ENCODE results near the gene HOXD8. TPM values are rescaled to one million over a fixed set of nuclear protein-coding genes. Genes with fewer than 3 reads are reported as not detected.

HOXD8 gene
- total and polyA plus RNA-seq, 2 experiments from 2014 or later, result 19.7 to 27.8 TPM

GRCh38 chr2:176098366-176099158 is 30.9 kb upstream of the HOXD8 start:
- H3K27me3 ChIP-seq (replicated peaks; ENCODE audit: insufficient read depth), result no peaks in the 10 kb centered on the region
- peaks cover 14% of the 10 kb centered on the region for H3K4me1 ChIP-seq (ENCODE audit: insufficient read depth)
- TF ChIP-seq EZH2 (IDR thresholded peaks at IDR 0.05; ENCODE audit: insufficient read depth, poor library complexity, severe bottlenecking), result no peak
- no peak for TF ChIP-seq EZH2phosphoT487 (IDR thresholded peaks at IDR 0.05; ENCODE audit: insufficient read depth, low read depth)
- no peaks in the 10 kb centered on the region for H3K36me3 ChIP-seq (ENCODE audit: low read depth)
- in situ Hi-C loops (cut with MboI), result no loop called here
- peaks cover 25% of the 10 kb centered on the region for H3F3A ChIP-seq (ENCODE audit: insufficient read depth)
- no peak overlapping the region for H3K27ac ChIP-seq
- no peaks in the 10 kb centered on the region for H4K20me1 ChIP-seq (ENCODE audit: insufficient read depth)
- peak overlapping the region; percentile 97 for H2AFZ ChIP-seq
- 39 to 40% methylated on average over 31 to 35 of the region's 35 CpGs for WGBS, 2 experiments (ENCODE audit: low coverage in 1 of 2, low lambda C conversion rate in 2 of 2, missing lambda C conversion rate in 2 of 2)
- no peaks in the 10 kb centered on the region for H3K9me2 ChIP-seq (ENCODE audit: insufficient read depth)
- DNase-seq, result peak; percentile 53
- peak overlapping the region; percentile 79 for H3K9ac ChIP-seq
- peak overlapping the region; percentile 100 for H3K4me2 ChIP-seq (ENCODE audit: unreplicated experiment)
- peaks cover 31% of the 10 kb centered on the region for H3K79me2 ChIP-seq (ENCODE audit: insufficient read depth)
- no peaks in the 10 kb centered on the region for H3K9me3 ChIP-seq (ENCODE audit: low read depth)
- peak overlapping the region; percentile 79 for H3K4me3 ChIP-seq

GRCh38 chr2:176099159-176099727 is 30.3 kb upstream of the HOXD8 start:
- H3K9me2 ChIP-seq (ENCODE audit: insufficient read depth), result no peaks in the 10 kb centered on the region
- H3K9ac ChIP-seq, result no peak overlapping the region
- no peak overlapping the region for H3K4me3 ChIP-seq
- in situ Hi-C loops (cut with MboI), result no loop called here
- no peak for DNase-seq
- H3K36me3 ChIP-seq (ENCODE audit: low read depth), result no peaks in the 10 kb centered on the region
- no peaks in the 10 kb centered on the region for H3K27me3 ChIP-seq (replicated peaks; ENCODE audit: insufficient read depth)
- peaks cover 26% of the 10 kb centered on the region for H3F3A ChIP-seq (ENCODE audit: insufficient read depth)
- H3K27ac ChIP-seq, result no peak overlapping the region
- 93 to 94% methylated on average over 30 of the region's 30 CpGs for WGBS, 2 experiments (ENCODE audit: low coverage in 1 of 2, low lambda C conversion rate in 2 of 2, missing lambda C conversion rate in 2 of 2)
- peaks cover 8% of the 10 kb centered on the region for H3K4me1 ChIP-seq (ENCODE audit: insufficient read depth)
- no peaks in the 10 kb centered on the region for H3K9me3 ChIP-seq (ENCODE audit: low read depth)
- H3K4me2 ChIP-seq (ENCODE audit: unreplicated experiment), result no peak overlapping the region
- H4K20me1 ChIP-seq (ENCODE audit: insufficient read depth), result no peaks in the 10 kb centered on the region
- TF ChIP-seq EZH2 (IDR thresholded peaks at IDR 0.05; ENCODE audit: insufficient read depth, poor library complexity, severe bottlenecking), result no peak
- no peak for TF ChIP-seq EZH2phosphoT487 (IDR thresholded peaks at IDR 0.05; ENCODE audit: insufficient read depth, low read depth)
- H2AFZ ChIP-seq, result no peak overlapping the region
- H3K79me2 ChIP-seq (ENCODE audit: insufficient read depth), result peaks cover 33% of the 10 kb centered on the region

- Histone ChIP-seq H2AFZ (peak within 1 kb of the TSS; percentile 97), H3K27me3 (replicated peaks; ENCODE audit: insufficient read depth) (no peaks in the 10 kb centered on the region), H3K9ac (no peak within 1 kb of the TSS), H3K36me3 (ENCODE audit: low read depth) (no peaks in the 10 kb centered on the region), H3K9me3 (ENCODE audit: low read depth) (no peaks in the 10 kb centered on the region), H3K4me2 (ENCODE audit: unreplicated experiment) (peak within 1 kb of the TSS; percentile 100), H3K4me3 (peak within 1 kb of the TSS; percentile 79), H3K9me2 (ENCODE audit: insufficient read depth) (no peaks in the 10 kb centered on the region), H3K79me2 (ENCODE audit: insufficient read depth) (peaks cover 33% of the 10 kb centered on the region), H3K4me1 (ENCODE audit: insufficient read depth) (peaks cover 8% of the 10 kb centered on the region), H3K27ac (no peak within 1 kb of the TSS), H4K20me1 (ENCODE audit: insufficient read depth) (no peaks in the 10 kb centered on the region), H3F3A (ENCODE audit: insufficient read depth) (peaks cover 26% of the 10 kb centered on the region)
- in situ Hi-C loops (cut with MboI), result loop anchor here (25.0 kb wide), 1 partner anchor 1637 kb away; no protein-coding TSS in a partner anchor
- WGBS, 2 experiments (ENCODE audit: low coverage in 1 of 2, low lambda C conversion rate in 2 of 2, missing lambda C conversion rate in 2 of 2), result 87 to 89% methylated on average over 64 to 70 of the region's 70 CpGs
- TF ChIP-seq EZH2 (IDR thresholded peaks at IDR 0.05; ENCODE audit: insufficient read depth, poor library complexity, severe bottlenecking), result no peak
- no peak for TF ChIP-seq EZH2phosphoT487 (IDR thresholded peaks at IDR 0.05; ENCODE audit: insufficient read depth, low read depth)
- DNase-seq, result no peak
Observed at GRCh38 chr2:176099728-176100546, 29.6 kb upstream of the HOXD8 start, which contains the start of gene HOXD12. Gene HOXD12 (plus strand): TSS chr2:176099795. CDS start chr2:176099802, 7 bp downstream.

- Histone ChIP-seq H4K20me1 (ENCODE audit: insufficient read depth) (no peaks in the 10 kb centered on the region), H3K27me3 (replicated peaks; ENCODE audit: insufficient read depth) (no peaks in the 10 kb centered on the region), H3K4me1 (ENCODE audit: insufficient read depth) (peaks cover 8% of the 10 kb centered on the region), H3K9me3 (ENCODE audit: low read depth) (no peaks in the 10 kb centered on the region), H3K27ac (no peak overlapping the region), H3K79me2 (ENCODE audit: insufficient read depth) (peaks cover 39% of the 10 kb centered on the region), H3K9ac (no peak overlapping the region), H2AFZ (no peak overlapping the region), H3K36me3 (ENCODE audit: low read depth) (no peaks in the 10 kb centered on the region), H3F3A (ENCODE audit: insufficient read depth) (peaks cover 26% of the 10 kb centered on the region), H3K9me2 (ENCODE audit: insufficient read depth) (no peaks in the 10 kb centered on the region), H3K4me2 (ENCODE audit: unreplicated experiment) (no peak overlapping the region), H3K4me3 (no peak overlapping the region)
- in situ Hi-C loops (cut with MboI), result loop anchor here (25.0 kb wide), 1 partner anchor 1637 kb away; no protein-coding TSS in a partner anchor
- TF ChIP-seq EZH2 (IDR thresholded peaks at IDR 0.05; ENCODE audit: insufficient read depth, poor library complexity, severe bottlenecking) (no peak), EZH2phosphoT487 (IDR thresholded peaks at IDR 0.05; ENCODE audit: insufficient read depth, low read depth) (no peak)
- no peak for DNase-seq
- 95 to 96% methylated on average over 26 to 28 of the region's 28 CpGs for WGBS, 2 experiments (ENCODE audit: low coverage in 1 of 2, low lambda C conversion rate in 2 of 2, missing lambda C conversion rate in 2 of 2)
Observed at GRCh38 chr2:176100547-176101140, 28.9 kb upstream of the HOXD8 start.
